K562 (cell line): ENCODE results near the gene NTM. TPM values are rescaled to one million over a fixed set of nuclear protein-coding genes. Genes with fewer than 3 reads are reported as not detected.

Experiments
- ATAC-seq: fragments of 200-7000 bp; cut with Tn5 transposase; 3 replicates; pipeline ENCODE4 v1.9.1; 2020; ENCODE audit warnings: moderate library complexity
- BruUV-seq: library from RNA; stranded (reverse); fragments of 400-500 nt; replicated peaks from 2 replicates; lab custom pipeline; 2021; lab: Mats Ljungman, UMichigan
- CTCF ChIA-PET: fragments of 300-600 bp; formaldehyde crosslinking; extraction: SDS; loops from one replicate; lab custom pipeline; 2021; ENCODE audit warnings: low intra/inter-chr PET ratio; lab: Yijun Ruan, JAX
- POLR2A ChIA-PET: fragments of 300-600, 350-650 bp; sonication (Branson Sonifier 250); formaldehyde crosslinking; extraction: SDS; loops from one replicate; lab custom pipeline; 2021; ENCODE audit warnings: antibody characterized with exemption, inconsistent platforms; lab: Yijun Ruan, JAX
- DNase-seq, 4 experiments: peaks; one replicate each; pipeline versions ENCODE4 v3.0.0 to v3.0.0-alpha.2; 2011 to 2018; ENCODE audit warnings: low spot score in 3 of 4, mixed read lengths in 3 of 4; ENCODE audit errors: extremely low read depth in 1 of 4
- FAIRE-seq: peaks from 2 replicates; lab custom pipeline; 2011; peaks lifted over from hg19 to GRCh38; lab: Jason Lieb, UNC
- H2AFZ ChIP-seq: 2 replicates; pipeline ENCODE4 v1.6.0; 2011; ENCODE audit warnings: low read depth, low read length, control low read depth, inconsistent platforms
- H3K27ac ChIP-seq: fragments of 200-600 bp; 3 replicates; pipeline ENCODE4 v1.8.0; 2011; ENCODE audit warnings: low read depth, mild to moderate bottlenecking, control low read depth, inconsistent platforms, low read length, moderate library complexity, mixed read lengths; ENCODE audit errors: extremely low read depth
- H3K27me3 ChIP-seq, 2 experiments: fragments of 300-600 bp in 1 of 2; 2 replicates in 1 of 2; 3 replicates in 1 of 2; pipeline versions ENCODE4 v1.6.0 to v1.8.0; 2011; ENCODE audit warnings: inconsistent platforms in 2 of 2, low read length in 2 of 2, mild to moderate bottlenecking in 1 of 2, mixed read lengths in 1 of 2, moderate library complexity in 1 of 2; ENCODE audit not compliant: control insufficient read depth in 2 of 2, insufficient read depth in 2 of 2
- H3K36me3 ChIP-seq: fragments of 300-600 bp; 3 replicates; pipeline ENCODE4 v1.8.0; 2011; ENCODE audit warnings: mild to moderate bottlenecking, low read length, inconsistent platforms; ENCODE audit not compliant: control insufficient read depth, insufficient read depth
- H3K4me1 ChIP-seq, 2 experiments: fragments of 200-600 bp in 1 of 2; replicated peaks in 1 of 2; 2 replicates in 1 of 2; 3 replicates in 1 of 2; pipeline versions ENCODE4 v1.5.1 to v1.8.0; 2011; ENCODE audit warnings: inconsistent platforms in 2 of 2, low read length in 2 of 2, mild to moderate bottlenecking in 1 of 2, mixed read lengths in 1 of 2, moderate library complexity in 1 of 2; ENCODE audit not compliant: control insufficient read depth in 2 of 2, insufficient read depth in 2 of 2
- H3K4me2 ChIP-seq: 2 replicates; pipeline ENCODE4 v1.6.1; 2011; ENCODE audit warnings: low read length, control low read depth, inconsistent platforms, mixed read lengths; ENCODE audit not compliant: insufficient read depth
- H3K4me3 ChIP-seq: fragments of 200-600 bp; sonication (generic), shearing (Covaris generic); 2 replicates; pipeline ENCODE4 v1.5.1; 2016; ENCODE audit warnings: control low read depth, inconsistent platforms
- H3K79me2 ChIP-seq: fragments of 200-600 bp; 3 replicates; pipeline ENCODE4 v1.8.0; 2011; ENCODE audit warnings: low read length, inconsistent platforms; ENCODE audit not compliant: control insufficient read depth, insufficient read depth
- H3K9ac ChIP-seq, 2 experiments: 2 replicates each; pipeline versions ENCODE4 v1.6.0 to v1.6.1; 2011; ENCODE audit warnings: low read depth in 2 of 2, low read length in 2 of 2, control low read depth in 1 of 2, inconsistent platforms in 1 of 2, mild to moderate bottlenecking in 1 of 2, mixed read lengths in 1 of 2; ENCODE audit not compliant: insufficient read depth in 1 of 2
- H3K9me1 ChIP-seq: one replicate; pipeline ENCODE4 v1.6.0; 2011; ENCODE audit warnings: inconsistent platforms, mild to moderate bottlenecking, low read length, moderate library complexity; ENCODE audit not compliant: control insufficient read depth, insufficient read depth
- H3K9me3 ChIP-seq: replicated peaks from 2 replicates; pipeline ENCODE4 v1.5.1; 2011; ENCODE audit warnings: low read depth, low read length, inconsistent platforms; ENCODE audit not compliant: control insufficient read depth, insufficient read depth
- H4K20me1 ChIP-seq: replicated peaks from 2 replicates; pipeline ENCODE4 v1.6.1; 2011; ENCODE audit warnings: low read length, inconsistent platforms, mixed read lengths; ENCODE audit not compliant: control insufficient read depth, insufficient read depth
- CBFA2T2 ChIP-seq: fragments of 450-650 bp; conservative IDR thresholded peaks from 2 replicates; pipeline ENCODE4 v1.6.1; 2017; ENCODE audit warnings: mild to moderate bottlenecking
- CREB1 ChIP-seq, 2 experiments: sonication (generic) in 1 of 2; formaldehyde crosslinking in 1 of 2; IDR thresholded peaks; 2 replicates each; pipeline versions ENCODE4 v1.6.1 to v1.8.0; 2012 to 2022; ENCODE audit warnings: inconsistent platforms in 1 of 2, mild to moderate bottlenecking in 1 of 2, missing genetic modification reagents in 1 of 2, moderate library complexity in 1 of 2
- HDAC6 ChIP-seq: IDR thresholded peaks from 2 replicates; pipeline ENCODE4 v1.6.1; 2012; ENCODE audit warnings: low read depth, mild to moderate bottlenecking, control low read depth, inconsistent platforms, low read length, moderate library complexity
- MAFF ChIP-seq: IDR thresholded peaks from 2 replicates; pipeline ENCODE4 v1.6.1; 2012; ENCODE audit warnings: low read length, improper control_type of control experiment
- MAFG ChIP-seq: fragments of 450-650 bp; conservative IDR thresholded peaks from 2 replicates; pipeline ENCODE4 v1.6.1; 2016; ENCODE audit warnings: missing genetic modification characterization, missing compliant biosample characterization
- PML ChIP-seq: IDR thresholded peaks from 2 replicates; pipeline ENCODE4 v1.6.1; 2012; ENCODE audit warnings: low read length, inconsistent platforms
- SAP30 ChIP-seq: fragments of 200-600 bp; sonication (generic); IDR thresholded peaks from 2 replicates; pipeline ENCODE4 v1.6.1; 2012; ENCODE audit warnings: borderline replicate concordance, low read depth, mild to moderate bottlenecking, moderate library complexity, low read length, control low read depth, inconsistent platforms; ENCODE audit not compliant: insufficient read depth, poor library complexity, severe bottlenecking
- ZNF140 ChIP-seq: fragments of 250-450 bp; sonication (Bioruptor Pico); IDR thresholded peaks from 2 replicates; pipeline ENCODE4 v1.8.0; 2021; ENCODE audit warnings: moderate library complexity, mild to moderate bottlenecking, inconsistent platforms
- ZNF407 ChIP-seq: fragments of 450-650 bp; IDR thresholded peaks from 2 replicates; pipeline ENCODE4 v1.6.1; 2016; ENCODE audit warnings: low read depth
- ZNF444 ChIP-seq: fragments of 250-450 bp; sonication (Bioruptor Pico); IDR thresholded peaks from 2 replicates; pipeline ENCODE4 v1.4.0; 2020; ENCODE audit warnings: mild to moderate bottlenecking, moderate library complexity
- ZNF584 ChIP-seq: fragments of 200-800 bp; sonication (Bioruptor generic); IDR thresholded peaks from 2 replicates; pipeline ENCODE4 v1.6.1; 2016; ENCODE audit warnings: low read depth, mild to moderate bottlenecking, missing genetic modification characterization, missing compliant biosample characterization
- ZNF695 ChIP-seq: fragments of 450-650 bp; formaldehyde crosslinking; IDR thresholded peaks from 2 replicates; pipeline ENCODE4 v1.4.0; 2020; ENCODE audit warnings: mild to moderate bottlenecking, moderate library complexity
- ZNF696 ChIP-seq: fragments of 250-450 bp; sonication (Bioruptor Pico); conservative IDR thresholded peaks from 2 replicates; pipeline ENCODE4 v1.4.0; 2020; ENCODE audit warnings: mild to moderate bottlenecking, moderate library complexity
- ZSCAN29 ChIP-seq: fragments of 450-650 bp; IDR thresholded peaks from 2 replicates; pipeline ENCODE4 v1.6.1; 2017
- WGBS: fragments of 100-300 bp; shearing (Covaris generic); methylation state at CpG from one replicate; pipeline ENCODE4 v1.1.6; 2016; ENCODE audit warnings: low coverage, mixed read lengths; ENCODE audit not compliant: insufficient coverage; ENCODE audit errors: missing lambda C conversion rate; 5-methylcytosine and 5-hydroxymethylcytosine counted together
- in situ Hi-C: fragments of 300-500 bp; cut with MboI; formaldehyde crosslinking; loops from 4 replicates; pipeline ENCODE4 v1.15.0; 2018; ENCODE audit warnings: inconsistent platforms, mixed read lengths
- intact Hi-C: fragments of 100-400 bp; cut with micrococcal nuclease; formaldehyde crosslinking; loops from 2 replicates; pipeline ENCODE4 v1.14.2; 2022
- polyA plus RNA-seq, 8 experiments: library from polyadenylated mRNA; depleted of rRNA in 4 of 8; stranded (reverse) in 5 of 8; unstranded in 3 of 8; fragments of >200 nt; fragmentation: Nextera tagmentation in 2 of 8; fragmentation: Illumina TruSeq in 1 of 8; extraction: Ambion mirVana in 2 of 8; extraction: Trizol in 1 of 8; gene quantifications; 2 replicates each; pipeline versions ENCODE4 v1.2.1 to v1.2.3, GENCODE V29; 2011 to 2014; ENCODE audit warnings: inconsistent platforms in 1 of 8, missing spikeins in 1 of 8
- total RNA-seq, 7 experiments: library from RNA; depleted of rRNA in 6 of 7; stranded (reverse); fragments of >200 nt in 6 of 7; fragmentation: Illumina TruSeq in 2 of 7; extraction: Trizol in 2 of 7; gene quantifications; 2 replicates each; pipeline versions ENCODE4 v1.2.1 to v1.2.3, GENCODE V29; 2011 to 2021; ENCODE audit warnings: low replicate concordance in 1 of 7

NTM gene
- total and polyA plus RNA-seq, 9 of the 15 experiments (the other 6 are each of a cell fraction or from before 2014, with no cell fraction given) = not detected

GRCh38 chr11:132293586-132293985 is 923.2 kb downstream of the NTM start:
- WGBS = 0% methylated on average over 4 of the region's 4 CpGs
- no peaks in the 10 kb centered on the region for H3K27me3 ChIP-seq
- H3K9ac ChIP-seq = no peak overlapping the region
- no peak overlapping the region for H3K27ac ChIP-seq
- POLR2A ChIA-PET = no interaction called here
- intact Hi-C loops = no loop called here
- no peaks in the 10 kb centered on the region for H3K9me3 ChIP-seq
- no peaks in the 10 kb centered on the region for H3K36me3 ChIP-seq
- H4K20me1 ChIP-seq = no peaks in the 10 kb centered on the region
- H3K4me2 ChIP-seq = no peak overlapping the region
- CTCF ChIA-PET = no interaction called here
- FAIRE-seq = no peak
- H2AFZ ChIP-seq = no peak overlapping the region
- no peak for ATAC-seq
- BruUV-seq = no TSS peak
- H3K9me1 ChIP-seq = no peaks in the 10 kb centered on the region
- TF ChIP-seq HDAC6 (no peak), ZNF407 (no peak), MAFG (tag) (no peak), ZSCAN29 (no peak), CREB1 (IDR thresholded peaks at IDR 0.05) (no peak), CREB1 (CRISPR knock-in tag; IDR thresholded peaks at IDR 0.05) (no peak), ZNF140 (CRISPR knock-in tag) (no peak), SAP30 (no peak), ZNF444 (no peak), CBFA2T2 (no peak), ZNF695 (CRISPR knock-in tag) (no peak), ZNF584 (no peak), ZNF696 (no peak), PML (no peak), MAFF (no peak)
- TF ChIP-seq, all 486 proteins: peak for 0
- H3K79me2 ChIP-seq = no peaks in the 10 kb centered on the region
- in situ Hi-C loops = no loop called here
- no peak for DNase-seq
- no peaks in the 10 kb centered on the region for H3K4me1 ChIP-seq
- no peak overlapping the region for H3K4me3 ChIP-seq
